GM19023 (cell line): Measurements from ENCODE around the gene KMT2A.
"Not testable (repeated sequence)": the region's sequence is repeated elsewhere in the genome, so short reads cannot be mapped to it uniquely, and the experiment has no call there.

Source experiments
- ATAC-seq: cut with Tn5 transposase; IDR thresholded peaks from one replicate; pipeline ENCODE4 v1.9.1; 2021; ENCODE audit warnings: mild to moderate bottlenecking, moderate library complexity; ENCODE audit not compliant: unreplicated experiment

KMT2A gene

DNA sequence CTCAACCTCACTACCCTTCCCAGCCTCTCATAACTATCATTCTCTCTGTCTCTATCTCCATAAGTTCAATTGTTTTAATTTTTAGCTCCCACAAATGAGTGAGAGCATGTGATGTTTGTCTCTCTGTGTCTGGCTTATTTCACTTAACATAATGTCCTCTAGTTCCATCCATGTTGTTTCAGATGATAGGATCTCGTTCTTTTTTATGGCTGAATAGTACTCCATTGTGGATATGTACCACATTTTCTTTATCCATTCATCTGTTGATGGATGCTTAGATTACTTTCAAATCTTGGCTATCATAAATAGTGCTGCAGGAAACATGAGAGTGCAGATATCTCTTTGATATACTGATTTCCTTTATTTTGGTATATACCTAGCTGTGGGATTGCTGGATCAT lies 44.9 kb downstream of the KMT2A start:
- not testable (repeated sequence) for ATAC-seq

DNA sequence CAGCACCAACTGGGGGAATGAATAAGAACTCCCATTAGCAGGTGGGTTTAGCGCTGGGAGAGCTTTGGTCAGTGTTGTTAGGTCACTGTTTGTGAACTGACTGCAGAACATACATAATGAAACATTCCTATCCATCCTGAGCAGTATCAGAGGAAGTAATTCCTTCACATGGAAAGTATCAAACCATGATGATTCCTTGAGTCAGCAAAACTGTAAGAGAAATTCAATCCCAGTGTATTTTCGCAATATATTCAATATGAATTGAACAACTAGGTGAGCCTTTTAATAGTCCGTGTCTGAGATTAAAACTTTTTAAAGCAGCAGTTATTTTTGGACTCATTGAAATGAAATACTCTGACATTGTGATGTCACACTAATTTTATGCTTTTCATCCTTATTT lies 48.1 kb downstream of the KMT2A start:
- no peak for ATAC-seq

DNA sequence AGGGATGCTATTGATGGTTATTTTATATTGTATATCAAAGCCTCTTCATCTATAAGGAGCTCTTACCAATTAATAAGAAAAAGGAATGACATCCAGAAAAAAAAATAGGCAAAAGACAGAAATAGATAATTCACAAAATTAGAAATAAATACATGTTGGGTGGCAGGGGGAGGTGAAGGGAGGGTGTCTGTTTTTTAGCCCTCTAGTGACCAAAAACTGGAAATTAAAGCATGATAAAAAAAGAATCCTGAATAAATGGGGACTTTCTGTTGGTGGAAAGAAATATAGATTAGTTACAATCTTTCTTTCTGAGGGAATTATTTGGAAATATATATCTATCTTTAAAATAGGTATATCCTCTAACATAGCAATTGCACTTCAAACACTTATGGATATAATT lies 49.0 kb downstream of the KMT2A start:
- no peak for ATAC-seq

DNA sequence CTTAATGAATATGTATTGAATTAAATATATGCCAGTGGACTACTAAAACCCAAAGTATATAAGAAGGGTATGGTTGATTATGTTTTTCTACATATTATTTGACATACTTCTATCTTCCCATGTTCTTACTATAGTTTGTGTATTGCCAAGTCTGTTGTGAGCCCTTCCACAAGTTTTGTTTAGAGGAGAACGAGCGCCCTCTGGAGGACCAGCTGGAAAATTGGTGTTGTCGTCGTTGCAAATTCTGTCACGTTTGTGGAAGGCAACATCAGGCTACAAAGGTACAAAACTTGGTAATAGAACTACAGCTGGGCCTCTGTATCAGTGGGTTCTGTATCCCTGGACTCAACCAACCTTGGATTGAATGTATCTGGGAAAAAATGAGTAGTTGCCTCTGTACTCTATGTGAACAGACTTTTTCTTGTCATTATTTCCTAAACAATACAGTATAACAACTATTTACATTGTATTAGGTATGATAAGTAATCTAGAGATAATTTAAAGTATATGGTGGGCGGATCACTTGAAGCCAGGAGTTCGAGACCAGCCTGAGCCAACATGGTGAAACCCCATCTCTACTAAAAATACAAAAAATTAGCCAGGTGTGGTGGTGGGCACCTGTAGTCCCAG lies 52.3 kb downstream of the KMT2A start:
- ATAC-seq, result no peak

DNA sequence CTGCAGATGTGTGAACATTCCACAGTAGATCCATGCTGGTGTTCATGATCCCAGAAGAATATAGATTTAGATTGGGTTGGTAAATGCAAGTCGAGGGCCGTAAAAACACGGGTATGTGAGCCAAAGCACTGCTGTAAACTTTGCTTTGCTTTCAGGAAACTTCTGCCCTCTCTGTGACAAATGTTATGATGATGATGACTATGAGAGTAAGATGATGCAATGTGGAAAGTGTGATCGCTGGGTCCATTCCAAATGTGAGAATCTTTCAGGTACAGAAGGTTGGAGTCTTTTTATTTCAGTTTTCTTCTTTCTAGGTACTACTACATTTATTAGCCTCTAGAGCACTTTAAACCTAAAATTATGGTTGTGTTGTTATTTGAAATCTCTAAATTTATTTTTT lies 54.7 kb downstream of the KMT2A start:
- no peak for ATAC-seq

DNA sequence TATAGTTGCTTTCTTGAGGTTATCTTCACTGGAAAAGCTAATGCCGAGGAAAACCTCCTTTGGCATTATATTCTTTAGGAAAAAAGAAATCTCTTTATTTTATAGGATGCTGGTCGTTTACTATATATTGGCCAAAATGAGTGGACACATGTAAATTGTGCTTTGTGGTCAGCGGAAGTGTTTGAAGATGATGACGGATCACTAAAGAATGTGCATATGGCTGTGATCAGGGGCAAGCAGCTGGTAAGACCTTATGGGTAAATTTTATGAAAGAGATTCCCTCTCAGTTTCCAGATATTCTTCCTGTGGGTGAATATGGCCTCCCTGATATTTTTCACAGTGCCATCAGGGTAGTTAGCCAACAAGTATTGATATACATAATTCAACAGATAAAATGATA lies 61.5 kb downstream of the KMT2A start:
- ATAC-seq, result no peak

DNA sequence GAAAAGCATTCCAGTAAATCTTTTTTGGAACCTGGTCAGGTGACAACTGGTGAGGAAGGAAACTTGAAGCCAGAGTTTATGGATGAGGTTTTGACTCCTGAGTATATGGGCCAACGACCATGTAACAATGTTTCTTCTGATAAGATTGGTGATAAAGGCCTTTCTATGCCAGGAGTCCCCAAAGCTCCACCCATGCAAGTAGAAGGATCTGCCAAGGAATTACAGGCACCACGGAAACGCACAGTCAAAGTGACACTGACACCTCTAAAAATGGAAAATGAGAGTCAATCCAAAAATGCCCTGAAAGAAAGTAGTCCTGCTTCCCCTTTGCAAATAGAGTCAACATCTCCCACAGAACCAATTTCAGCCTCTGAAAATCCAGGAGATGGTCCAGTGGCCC lies 66.9 kb downstream of the KMT2A start:
- ATAC-seq, result no peak

DNA sequence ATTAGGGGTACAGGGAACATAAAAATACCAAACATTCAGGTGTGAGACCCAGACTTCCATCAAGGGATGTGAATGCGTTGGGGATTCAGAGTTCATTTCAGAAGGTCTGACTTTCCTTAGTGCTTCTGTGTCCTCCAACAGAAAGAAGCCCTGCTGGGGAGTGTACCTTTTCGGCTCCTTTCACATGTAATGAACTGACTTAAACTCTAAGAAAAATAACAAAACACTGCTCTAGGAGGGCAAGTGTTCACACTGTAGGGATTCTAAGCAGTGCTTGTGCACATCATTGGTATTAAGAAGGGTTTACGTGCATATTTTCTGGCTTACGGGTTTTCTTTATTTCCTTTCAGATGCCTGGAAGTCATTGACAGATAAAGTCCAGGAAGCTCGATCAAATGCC lies 75.3 kb downstream of the KMT2A start:
- no peak for ATAC-seq

DNA sequence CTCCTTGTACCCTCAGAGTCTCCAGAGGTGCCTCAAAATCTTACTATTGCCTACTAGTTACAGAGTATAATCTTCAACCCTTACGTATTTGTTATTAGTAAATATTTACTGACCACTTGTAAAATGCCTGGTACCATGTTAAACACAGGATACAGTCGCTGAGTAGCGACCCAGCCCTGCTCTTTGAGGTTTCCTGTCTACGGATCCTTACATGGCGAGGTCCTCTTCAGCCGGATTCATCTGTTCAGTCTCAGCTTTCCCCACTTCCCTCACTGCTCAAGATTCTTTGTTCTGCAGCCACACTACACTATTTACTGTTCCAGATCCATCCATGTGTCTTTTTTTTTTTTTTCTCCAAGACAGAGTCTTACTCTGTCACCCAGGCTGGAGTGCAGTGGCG lies 77.8 kb downstream of the KMT2A start:
- ATAC-seq, result no peak

DNA sequence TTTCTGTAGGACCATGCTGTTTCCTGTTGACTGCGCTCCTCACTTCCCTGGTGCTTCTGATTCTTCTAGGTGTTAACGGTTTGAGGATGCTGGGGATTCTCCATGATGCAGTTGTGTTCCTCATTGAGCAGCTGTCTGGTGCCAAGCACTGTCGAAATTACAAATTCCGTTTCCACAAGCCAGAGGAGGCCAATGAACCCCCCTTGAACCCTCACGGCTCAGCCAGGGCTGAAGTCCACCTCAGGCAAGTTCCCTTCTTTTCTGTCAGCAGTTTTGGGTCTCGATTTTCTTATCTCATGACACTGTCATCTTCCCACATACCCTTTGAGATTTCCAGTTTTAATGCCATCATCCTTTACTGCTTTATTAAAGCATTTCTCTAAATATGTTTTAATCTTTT lies 83.3 kb downstream of the KMT2A start:
- no peak for ATAC-seq

DNA sequence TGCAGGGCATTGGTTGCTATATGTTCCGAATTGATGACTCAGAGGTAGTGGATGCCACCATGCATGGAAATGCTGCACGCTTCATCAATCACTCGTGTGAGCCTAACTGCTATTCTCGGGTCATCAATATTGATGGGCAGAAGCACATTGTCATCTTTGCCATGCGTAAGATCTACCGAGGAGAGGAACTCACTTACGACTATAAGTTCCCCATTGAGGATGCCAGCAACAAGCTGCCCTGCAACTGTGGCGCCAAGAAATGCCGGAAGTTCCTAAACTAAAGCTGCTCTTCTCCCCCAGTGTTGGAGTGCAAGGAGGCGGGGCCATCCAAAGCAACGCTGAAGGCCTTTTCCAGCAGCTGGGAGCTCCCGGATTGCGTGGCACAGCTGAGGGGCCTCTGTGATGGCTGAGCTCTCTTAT lies 85.6 kb downstream of the KMT2A start:
- no peak for ATAC-seq

DNA sequence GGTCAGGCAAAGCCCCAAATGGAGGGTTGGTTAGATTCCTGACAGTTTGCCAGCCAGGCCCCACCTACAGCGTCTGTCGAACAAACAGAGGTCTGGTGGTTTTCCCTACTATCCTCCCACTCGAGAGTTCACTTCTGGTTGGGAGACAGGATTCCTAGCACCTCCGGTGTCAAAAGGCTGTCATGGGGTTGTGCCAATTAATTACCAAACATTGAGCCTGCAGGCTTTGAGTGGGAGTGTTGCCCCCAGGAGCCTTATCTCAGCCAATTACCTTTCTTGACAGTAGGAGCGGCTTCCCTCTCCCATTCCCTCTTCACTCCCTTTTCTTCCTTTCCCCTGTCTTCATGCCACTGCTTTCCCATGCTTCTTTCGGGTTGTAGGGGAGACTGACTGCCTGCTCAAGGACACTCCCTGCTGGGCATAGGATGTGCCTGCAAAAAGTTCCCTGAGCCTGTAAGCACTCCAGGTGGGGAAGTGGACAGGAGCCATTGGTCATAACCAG lies 86.3 kb downstream of the KMT2A start:
- no peak for ATAC-seq

DNA sequence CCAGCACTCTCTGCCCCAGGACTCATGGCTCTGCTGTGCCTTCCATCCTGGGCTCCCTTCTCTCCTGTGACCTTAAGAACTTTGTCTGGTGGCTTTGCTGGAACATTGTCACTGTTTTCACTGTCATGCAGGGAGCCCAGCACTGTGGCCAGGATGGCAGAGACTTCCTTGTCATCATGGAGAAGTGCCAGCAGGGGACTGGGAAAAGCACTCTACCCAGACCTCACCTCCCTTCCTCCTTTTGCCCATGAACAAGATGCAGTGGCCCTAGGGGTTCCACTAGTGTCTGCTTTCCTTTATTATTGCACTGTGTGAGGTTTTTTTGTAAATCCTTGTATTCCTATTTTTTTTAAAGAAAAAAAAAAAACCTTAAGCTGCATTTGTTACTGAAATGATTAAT lies 88.1 kb downstream of the KMT2A start:
- ATAC-seq, result no peak

DNA sequence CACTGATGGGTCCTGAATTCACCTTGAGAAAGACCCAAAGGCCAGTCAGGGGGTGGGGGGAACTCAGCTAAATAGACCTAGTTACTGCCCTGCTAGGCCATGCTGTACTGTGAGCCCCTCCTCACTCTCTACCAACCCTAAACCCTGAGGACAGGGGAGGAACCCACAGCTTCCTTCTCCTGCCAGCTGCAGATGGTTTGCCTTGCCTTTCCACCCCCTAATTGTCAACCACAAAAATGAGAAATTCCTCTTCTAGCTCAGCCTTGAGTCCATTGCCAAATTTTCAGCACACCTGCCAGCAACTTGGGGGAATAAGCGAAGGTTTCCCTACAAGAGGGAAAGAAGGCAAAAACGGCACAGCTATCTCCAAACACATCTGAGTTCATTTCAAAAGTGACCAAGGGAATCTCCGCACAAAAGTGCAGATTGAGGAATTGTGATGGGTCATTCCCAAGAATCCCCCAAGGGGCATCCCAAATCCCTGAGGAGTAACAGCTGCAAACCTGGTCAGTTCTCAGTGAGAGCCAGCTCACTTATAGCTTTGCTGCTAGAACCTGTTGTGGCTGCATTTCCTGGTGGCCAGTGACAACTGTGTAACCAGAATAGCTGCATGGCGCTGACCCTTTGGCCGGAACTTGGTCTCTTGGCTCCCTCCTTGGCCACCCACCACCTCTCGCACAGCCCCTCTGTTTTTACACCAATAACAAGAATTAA lies 88.6 kb downstream of the KMT2A start:
- ATAC-seq, result no peak

DNA sequence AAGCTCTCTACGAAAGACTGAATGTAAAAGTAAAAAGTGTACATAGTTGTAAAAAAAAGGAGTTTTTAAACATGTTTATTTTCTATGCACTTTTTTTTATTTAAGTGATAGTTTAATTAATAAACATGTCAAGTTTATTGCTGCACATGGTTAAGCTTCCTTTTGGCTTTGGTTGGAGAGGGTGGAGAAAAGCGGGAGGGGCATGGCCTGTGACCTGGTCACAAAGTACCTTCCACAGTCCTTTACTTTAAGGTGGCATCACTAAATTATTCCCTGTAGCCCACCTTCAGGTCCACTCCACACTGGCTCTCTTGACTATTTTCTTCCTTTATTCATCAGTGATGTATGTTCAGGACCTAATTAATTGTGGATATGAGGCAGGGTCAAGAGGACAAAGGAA lies 90.4 kb downstream of the KMT2A start:
- ATAC-seq, result no peak

DNA sequence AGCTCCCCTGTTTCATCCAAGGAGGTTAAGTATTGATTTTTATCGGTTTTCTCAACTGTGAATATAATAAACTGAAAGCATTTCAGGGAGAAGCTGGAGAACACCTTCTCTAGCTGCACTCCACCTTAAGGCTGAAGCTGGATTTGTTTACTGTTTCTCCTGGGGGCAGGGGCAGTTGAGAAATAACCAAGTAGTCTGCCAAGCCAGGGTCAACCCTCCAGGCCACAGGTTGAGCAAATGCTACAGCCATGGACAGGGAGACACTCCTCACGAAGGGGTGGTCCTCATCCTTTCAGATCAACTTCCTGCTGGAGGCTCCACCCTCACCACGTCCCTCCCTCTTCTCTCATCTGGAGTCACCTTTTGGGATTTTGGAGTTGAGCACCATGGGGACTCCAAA lies 90.8 kb downstream of the KMT2A start, which contains the start of gene TTC36:
TTC36 (plus strand) TSS at position 366 of the 400 bp plus-strand sequence; CDS start at position 387, 21 bp downstream.
- ATAC-seq, result no peak

DNA sequence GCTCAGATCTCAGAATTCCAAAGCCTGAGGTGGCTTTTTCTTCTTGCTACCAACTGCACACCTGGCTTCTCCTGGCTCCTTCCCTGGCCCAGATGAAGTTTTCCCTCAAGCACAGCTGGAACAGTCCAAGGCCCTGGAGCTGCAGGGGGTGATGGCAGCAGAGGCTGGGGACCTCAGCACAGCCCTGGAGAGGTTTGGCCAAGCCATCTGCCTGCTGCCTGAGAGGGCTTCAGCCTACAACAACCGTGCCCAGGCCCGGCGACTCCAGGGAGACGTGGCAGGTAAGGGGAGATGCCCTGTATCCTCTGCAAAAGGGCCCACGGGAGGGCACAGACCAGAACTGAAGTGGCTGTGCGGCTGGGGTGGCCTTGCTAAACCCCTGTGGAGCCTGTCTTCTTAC lies 92.2 kb downstream of the KMT2A start:
- no peak for ATAC-seq

DNA sequence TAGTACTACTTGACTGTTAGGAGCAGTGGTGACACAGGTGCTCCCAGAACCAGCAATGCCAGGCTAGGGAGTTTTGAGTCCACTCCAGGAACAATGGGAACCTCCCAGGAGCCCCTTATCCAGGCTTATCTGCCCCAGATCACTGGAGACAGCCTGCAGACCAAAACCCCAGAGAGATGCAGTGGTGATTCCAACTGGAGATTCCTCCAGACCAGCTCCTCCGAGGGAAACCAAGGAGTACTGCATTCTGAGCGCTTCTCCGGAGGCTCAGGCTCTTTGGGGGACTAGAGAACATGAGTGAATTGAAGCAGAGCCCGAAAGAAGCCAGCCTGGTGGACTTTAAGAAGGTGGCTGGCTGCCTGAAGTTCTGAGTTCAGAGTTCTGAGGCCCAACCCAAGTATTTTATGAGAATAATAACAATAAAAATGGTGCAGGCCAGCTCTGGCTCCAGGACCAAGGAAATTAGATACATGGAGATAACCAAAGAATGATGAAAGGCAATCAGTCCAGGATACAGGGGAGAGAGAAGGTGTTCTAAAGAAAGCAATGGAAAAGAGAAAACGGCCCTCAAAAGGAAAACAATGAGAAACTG lies 93.4 kb downstream of the KMT2A start:
- ATAC-seq, result no peak

DNA sequence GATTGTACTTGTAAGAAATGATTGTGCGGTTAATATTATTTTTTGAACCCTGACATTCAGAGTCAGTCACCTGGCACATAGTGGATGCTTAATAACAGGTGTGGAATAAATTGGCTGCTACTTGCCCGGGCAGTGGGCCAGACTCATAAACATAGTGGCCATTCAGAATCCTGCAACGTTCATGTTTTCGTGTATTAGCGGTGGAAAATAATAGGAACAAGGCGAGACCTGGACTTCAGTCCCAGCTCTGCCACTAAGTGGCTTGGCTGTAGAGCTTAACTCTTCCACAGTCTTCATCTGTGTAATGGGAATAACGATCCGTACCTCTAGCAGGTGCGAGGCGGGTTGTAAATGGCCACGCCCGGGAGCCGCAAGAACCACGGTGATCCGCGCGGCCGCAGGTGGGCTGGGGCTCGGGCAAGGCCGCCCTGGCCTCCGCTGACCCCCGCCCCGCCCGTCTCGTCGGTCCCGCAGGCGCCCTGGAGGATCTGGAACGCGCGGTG lies 93.9 kb downstream of the KMT2A start:
- no peak for ATAC-seq

DNA sequence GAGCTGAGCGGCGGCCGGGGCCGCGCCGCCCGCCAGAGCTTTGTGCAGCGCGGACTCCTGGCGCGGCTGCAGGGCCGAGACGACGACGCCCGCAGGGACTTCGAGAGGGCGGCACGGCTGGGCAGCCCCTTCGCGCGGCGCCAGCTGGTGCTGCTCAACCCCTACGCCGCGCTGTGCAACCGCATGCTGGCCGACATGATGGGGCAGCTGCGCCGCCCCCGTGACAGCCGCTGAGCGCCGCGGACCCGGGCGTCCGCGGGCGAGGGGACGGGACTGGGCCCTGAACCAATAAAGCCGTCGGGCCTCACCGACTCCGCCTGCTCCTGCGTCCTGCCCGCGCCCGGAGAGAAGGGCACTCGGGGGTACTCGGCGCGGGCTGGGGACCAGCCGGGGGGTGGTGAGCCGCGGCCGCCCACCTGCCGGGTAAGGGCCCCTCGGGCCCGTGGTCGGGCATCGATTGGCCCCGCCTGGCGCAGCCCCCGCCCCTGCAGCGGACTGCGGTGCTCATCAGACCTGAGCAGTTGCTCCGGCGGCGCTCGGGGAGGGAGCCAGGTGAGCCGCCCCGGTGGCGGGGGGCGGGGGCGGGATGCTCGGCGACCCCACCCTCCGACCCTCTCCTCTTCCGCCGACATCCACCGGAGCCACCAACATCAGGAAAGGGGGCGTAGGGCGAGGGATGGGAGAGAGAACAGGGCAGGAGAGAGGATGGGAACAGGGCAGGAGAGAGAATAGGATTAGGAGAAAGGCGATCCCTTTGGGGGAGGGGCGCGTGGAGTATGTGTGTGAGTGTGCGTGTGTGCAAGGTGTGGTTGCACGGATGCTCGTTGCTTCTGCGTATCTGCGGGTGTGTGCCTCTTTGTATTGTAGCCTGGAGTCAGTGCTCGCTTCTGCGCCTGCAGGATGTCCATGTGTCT lies 94.6 kb downstream of the KMT2A start, which contains the start of gene TMEM25:
TMEM25 (plus strand) TSS at position 510 of the 914 bp plus-strand sequence. CDS start 610 bp downstream, outside the sequence.
- peak; percentile 71 for ATAC-seq

DNA sequence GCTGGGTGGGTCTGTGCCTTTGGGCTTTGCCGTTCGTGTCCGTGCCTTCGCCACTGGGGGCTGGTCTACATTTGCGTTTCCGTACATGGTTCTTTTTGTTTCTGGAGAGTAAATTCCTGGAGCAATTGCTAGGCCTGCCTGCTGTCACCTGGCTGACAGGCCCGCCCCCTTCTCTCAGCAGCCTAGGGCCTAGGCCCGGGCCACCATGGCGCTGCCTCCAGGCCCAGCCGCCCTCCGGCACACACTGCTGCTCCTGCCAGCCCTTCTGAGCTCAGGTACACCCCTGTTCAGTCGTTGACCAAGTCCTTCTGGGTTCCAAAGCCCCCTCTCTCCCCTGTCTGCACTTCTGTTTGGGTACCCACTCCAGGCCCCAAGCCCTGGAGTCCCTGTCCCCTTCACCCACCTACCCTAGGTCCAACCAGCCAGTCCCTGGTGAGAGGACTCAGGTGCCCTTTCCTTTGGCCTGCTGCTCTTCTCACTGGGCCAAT lies 95.3 kb downstream of the KMT2A start:
- peak; percentile 9 for ATAC-seq
